SK-N-SH (cell line): ENCODE measurements around the gene PARP12. TPM values are rescaled to one million over a fixed set of nuclear protein-coding genes. Genes with fewer than 3 reads are reported as not detected.
"Not testable (repeated sequence)": the region's sequence is repeated elsewhere in the genome, so short reads cannot be mapped to it uniquely, and the experiment has no call there.

Experiments used
- CTCF ChIA-PET: fragments of 300-600, 350-600 bp; formaldehyde crosslinking; extraction: SDS; loops from one replicate; lab custom pipeline; 2021; lab: Yijun Ruan, JAX
- POLR2A ChIA-PET: fragments of 350-600 bp; sonication (Branson Sonifier 250); formaldehyde crosslinking; extraction: SDS; loops from one replicate; lab custom pipeline; 2020; ENCODE audit warnings: antibody characterized with exemption, inconsistent platforms; lab: Yijun Ruan, JAX
- DNase-seq: peaks from one replicate; pipeline ENCODE4 v3.0.0; 2012
- H2AFZ ChIP-seq: fragments of 200-600 bp; sonication (generic); 2 replicates; pipeline ENCODE4 v1.8.1; 2016; ENCODE audit warnings: antibody characterized with exemption, mild to moderate bottlenecking, low read depth
- H3F3A ChIP-seq: fragments of 200-600 bp; sonication (generic); replicated peaks from 2 replicates; pipeline ENCODE3; 2016; ENCODE audit warnings: antibody characterized with exemption, mild to moderate bottlenecking; ENCODE audit not compliant: insufficient read depth
- H3K27ac ChIP-seq, 2 experiments: fragments of 200-500 bp in 1 of 2; fragments of 200-600 bp in 1 of 2; sonication (Bioruptor generic) in 1 of 2; sonication (generic), shearing (Covaris generic) in 1 of 2; 2 replicates each; pipeline versions ENCODE4 v1.5.1 to v1.6.1; 2014 to 2016; ENCODE audit warnings: low read depth in 2 of 2, inconsistent platforms in 1 of 2, low read length in 1 of 2, mild to moderate bottlenecking in 1 of 2, mixed read lengths in 1 of 2
- H3K27me3 ChIP-seq: fragments of 200-600 bp; sonication (generic), shearing (Covaris generic); 2 replicates; pipeline ENCODE4 v1.6.1; 2016; ENCODE audit warnings: mixed run types; ENCODE audit not compliant: insufficient read depth
- H3K36me3 ChIP-seq, 2 experiments: fragments of 200-500 bp in 1 of 2; fragments of 200-600 bp in 1 of 2; sonication (Bioruptor generic) in 1 of 2; sonication (generic) in 1 of 2; replicated peaks in 1 of 2; 2 replicates each; pipeline versions ENCODE3 to v1.5.1; 2014 to 2016; ENCODE audit warnings: low read length in 1 of 2, mild to moderate bottlenecking in 1 of 2; ENCODE audit not compliant: insufficient read depth in 2 of 2, control insufficient read depth in 1 of 2
- H3K4me1 ChIP-seq, 2 experiments: fragments of 200-500 bp in 1 of 2; fragments of 200-600 bp in 1 of 2; sonication (Bioruptor generic) in 1 of 2; sonication (generic), shearing (Covaris generic) in 1 of 2; 2 replicates each; pipeline versions ENCODE4 v1.5.1 to v1.6.1; 2014 to 2016; ENCODE audit warnings: low read depth in 1 of 2, low read length in 1 of 2, mixed run types in 1 of 2; ENCODE audit not compliant: insufficient read depth in 2 of 2, control insufficient read depth in 1 of 2
- H3K4me2 ChIP-seq: fragments of 200-600 bp; sonication (generic), shearing (Covaris generic); 2 replicates; pipeline ENCODE4 v1.6.1; 2017; ENCODE audit warnings: mixed run types
- H3K4me3 ChIP-seq, 2 experiments: fragments of 200-500 bp in 1 of 2; fragments of 200-600 bp in 1 of 2; sonication (Bioruptor generic) in 1 of 2; sonication (generic), shearing (Covaris generic) in 1 of 2; 2 replicates each; pipeline versions ENCODE4 v1.5.1 to v1.8.1; 2014 to 2016; ENCODE audit warnings: low read depth in 2 of 2, inconsistent platforms in 1 of 2, low read length in 1 of 2, mild to moderate bottlenecking in 1 of 2, mixed read lengths in 1 of 2, moderate library complexity in 1 of 2
- H3K79me2 ChIP-seq: fragments of 200-600 bp; sonication (generic); 2 replicates; pipeline ENCODE4 v1.8.1; 2017; ENCODE audit warnings: mild to moderate bottlenecking; ENCODE audit not compliant: insufficient read depth
- H3K9ac ChIP-seq: fragments of 200-600 bp; sonication (generic); 2 replicates; pipeline ENCODE4 v1.6.1; 2017; ENCODE audit warnings: mixed run types
- H3K9me2 ChIP-seq: fragments of 200-600 bp; sonication (generic); 2 replicates; pipeline ENCODE4 v1.6.1; 2017; ENCODE audit warnings: mixed run types
- H3K9me3 ChIP-seq: fragments of 200-600 bp; sonication (generic); 2 replicates; pipeline ENCODE4 v1.6.1; 2017; ENCODE audit warnings: mixed run types, mild to moderate bottlenecking, moderate library complexity
- H4K20me1 ChIP-seq: fragments of 200-600 bp; sonication (generic); 2 replicates; pipeline ENCODE4 v1.6.1; 2017; ENCODE audit warnings: mild to moderate bottlenecking, mixed run types; ENCODE audit not compliant: insufficient read depth
- ELF1 ChIP-seq: IDR thresholded peaks from 2 replicates; pipeline ENCODE4 v1.4.0; 2012
- GABPA ChIP-seq: IDR thresholded peaks from 2 replicates; pipeline ENCODE4 v1.4.0; 2012; ENCODE audit warnings: low read depth, mild to moderate bottlenecking
- MXI1 ChIP-seq: IDR thresholded peaks from 2 replicates; pipeline ENCODE4 v1.6.1; 2012; ENCODE audit warnings: mild to moderate bottlenecking, low read depth, low read length, improper control_type of control experiment
- PBX3 ChIP-seq: IDR thresholded peaks from 2 replicates; pipeline ENCODE4; 2012
- POLR2AphosphoS5 ChIP-seq: IDR thresholded peaks from 2 replicates; pipeline ENCODE4 v1.6.1; 2012; ENCODE audit warnings: low read depth, low read length
- REST ChIP-seq: IDR thresholded peaks from 2 replicates; pipeline ENCODE4 v1.6.1; 2012; ENCODE audit warnings: mild to moderate bottlenecking, low read depth, low read length, moderate library complexity
- TAF1 ChIP-seq: IDR thresholded peaks from 2 replicates; pipeline ENCODE4 v1.6.1; 2012; ENCODE audit warnings: low read depth, mild to moderate bottlenecking, low read length, moderate library complexity, borderline replicate concordance
- TCF12 ChIP-seq: IDR thresholded peaks from 2 replicates; pipeline ENCODE4 v1.4.0; 2012
- TEAD4 ChIP-seq: IDR thresholded peaks from 2 replicates; pipeline ENCODE4 v1.4.0; 2012; ENCODE audit warnings: mild to moderate bottlenecking, borderline replicate concordance; ENCODE audit not compliant: insufficient read depth
- YY1 ChIP-seq: IDR thresholded peaks from 2 replicates; pipeline ENCODE4 v1.4.0; 2012; ENCODE audit warnings: low read depth, mild to moderate bottlenecking
- ZBTB33 ChIP-seq: IDR thresholded peaks from 2 replicates; pipeline ENCODE4 v1.4.0; 2012; ENCODE audit warnings: low read depth, borderline replicate concordance
- WGBS: methylation state at CpG from one replicate; pipeline ENCODE4 v1.1.6; 2017; ENCODE audit warnings: low lambda C conversion rate; 5-methylcytosine and 5-hydroxymethylcytosine counted together
- polyA plus RNA-seq, 3 experiments: library from polyadenylated mRNA; depleted of rRNA; stranded (reverse); fragments of >200 nt; gene quantifications; 2 replicates each; pipeline ENCODE4 v1.2.3, GENCODE V29; 2012

Gene PARP12
- 16.0 and 17.7 TPM in 2 replicates for polyA plus RNA-seq (2012; rRNA removed)
- polyA plus RNA-seq (2012; cell fraction: cytosol; rRNA removed), result 8.8 and 10.9 TPM in 2 replicates
- 44.1 and 46.8 TPM in 2 replicates for polyA plus RNA-seq (2012; cell fraction: nucleus; rRNA removed)

GRCh38 chr7:140062528-140063299, at the start of gene PARP12:
Gene PARP12 (minus strand): TSS chr7:140062951. CDS start chr7:140062847, 104 bp downstream.
- 17% methylated on average over 58 of the region's 106 CpGs for WGBS
- Histone ChIP-seq H3K4me2 (peak within 1 kb of the TSS; percentile 76), H2AFZ (peak within 1 kb of the TSS; percentile 95), H3K27me3 (no peaks in the 10 kb centered on the region), H3F3A (peaks cover 20% of the 10 kb centered on the region), H3K9ac (peak within 1 kb of the TSS; percentile 67), H3K4me3 (peak within 1 kb of the TSS; percentile 56 to 70), H3K4me1 (peaks cover 18 to 34% of the 10 kb centered on the region in 2 experiments), H3K9me2 (no peaks in the 10 kb centered on the region), H3K9me3 (peaks cover 16% of the 10 kb centered on the region), H3K36me3 (no peaks in the 10 kb centered on the region), H3K79me2 (0 out of 2 replicates have a peak, but pooled peaks cover 5% of the 10 kb centered on the region), H3K27ac (peak within 1 kb of the TSS; percentile 9 to 45; a peak in 3 of 4 replicates), H4K20me1 (no peaks in the 10 kb centered on the region)
- peak; percentile 29; the same call in 1 of the 2 replicates for TF ChIP-seq ELF1
- TF ChIP-seq TCF12, result no peak
- TF ChIP-seq MXI1, result peak; percentile 54; the same call in 1 of the 2 replicates
- no peak for TF ChIP-seq GABPA
- TF ChIP-seq TEAD4, result no peak
- 0 out of 2 replicates have a peak, but pooled peaks have one; percentile 19 for TF ChIP-seq YY1
- peak; percentile 40; the same call in 1 of the 2 replicates for TF ChIP-seq PBX3
- TF ChIP-seq POLR2AphosphoS5, result peak; percentile 42; the same call in 1 of the 2 replicates
- peak; percentile 56; the same call in 1 of the 2 replicates for TF ChIP-seq TAF1
- TF ChIP-seq ZBTB33, result 0 out of 2 replicates have a peak, but pooled peaks have one; percentile 16
- 0 out of 2 replicates have a peak, but pooled peaks have one; percentile 12 for TF ChIP-seq REST
- peak; percentile 93 for DNase-seq
- CTCF ChIA-PET, result interaction anchor here (0.9 to 1.7 kb wide), 3 partner anchors 14 to 94 kb away, joined by 3 to 4 read pairs (median 4); no protein-coding TSS in a partner anchor
- POLR2A ChIA-PET, result interaction anchor here (0.5 to 1.2 kb wide), 2 partner anchors 14 to 18 kb away, joined by 4 read pairs; no protein-coding TSS in a partner anchor

GRCh38 chr7:140108777-140109176, 46.0 kb upstream of the PARP12 start:
- H3K27me3 ChIP-seq, H3F3A ChIP-seq, H4K20me1 ChIP-seq, DNase-seq, H3K4me2 ChIP-seq, H3K9me3 ChIP-seq, H2AFZ ChIP-seq, H3K79me2 ChIP-seq, H3K27ac ChIP-seq, H3K4me1 ChIP-seq, H3K9ac ChIP-seq, H3K9me2 ChIP-seq, H3K4me3 ChIP-seq, POLR2A ChIA-PET: not testable (repeated sequence)
- CTCF ChIA-PET, result interaction anchor here (1.2 kb wide), 1 partner anchor 49 kb away, joined by 3 read pairs; no protein-coding TSS in a partner anchor
- peaks cover 15 to 29% of the 10 kb centered on the region in 2 experiments for H3K36me3 ChIP-seq
- WGBS, result 90% methylated on average over 8 of the region's 8 CpGs
